HCT116 (cell line): ENCODE results near the gene ENTR1. TPM values are rescaled to one million over a fixed set of nuclear protein-coding genes. Genes with fewer than 3 reads are reported as not detected.

ENCODE experiments used
- ATAC-seq: fragments of 200-7000 bp; cut with Tn5 transposase; 2 replicates; pipeline ENCODE4 v1.9.1; 2020; ENCODE audit warnings: mild to moderate bottlenecking, moderate library complexity
- BruUV-seq: library from RNA; stranded (reverse); fragments of 400-500 nt; replicated peaks from 2 replicates; lab custom pipeline; 2021; lab: Mats Ljungman, UMichigan
- CTCF ChIA-PET: fragments of 300-600 bp; sonication (Branson Sonifier 250); formaldehyde crosslinking; loops from one replicate; lab custom pipeline; 2021; ENCODE audit warnings: antibody characterized with exemption; lab: Charles Lee
- POLR2A ChIA-PET: fragments of 300-600, 350-600 bp; sonication (Branson Sonifier 250); formaldehyde crosslinking; loops from one replicate; lab custom pipeline; 2021; ENCODE audit warnings: antibody characterized with exemption; lab: Charles Lee
- RAD21 ChIA-PET, 2 experiments: fragments of 300-600 bp; sonication (Branson Sonifier 250); formaldehyde crosslinking; loops; one replicate each; lab custom pipeline; 2023; ENCODE audit warnings: low total read pairs in 2 of 2; ENCODE audit not compliant: uncharacterized antibody in 2 of 2, unreplicated experiment in 2 of 2, low non-redundant PET in 1 of 2; lab: Charles Lee
- DNase-seq: peaks from one replicate; pipeline ENCODE4 v3.0.0-alpha.2; 2010; ENCODE audit warnings: low read depth, low spot score
- H2AFZ ChIP-seq: fragments of 200-600 bp; shearing (Covaris generic), sonication (generic); 2 replicates; pipeline ENCODE4 v1.6.1; 2017; ENCODE audit warnings: low read depth, mixed run types, mixed read lengths, antibody characterized with exemption, low read length; ENCODE audit not compliant: poor library complexity, severe bottlenecking
- H3K27ac ChIP-seq: 2 replicates; pipeline ENCODE4 v1.5.1; 2012; ENCODE audit warnings: low read depth, low read length
- H3K27me3 ChIP-seq: fragments of 200-600 bp; sonication (generic); 2 replicates; pipeline ENCODE4 v1.6.1; 2016; ENCODE audit warnings: mixed run types, low read length, mixed read lengths; ENCODE audit not compliant: insufficient read depth
- H3K36me3 ChIP-seq, 2 experiments: fragments of 200-500 bp in 1 of 2; fragments of 200-600 bp in 1 of 2; sonication (Bioruptor generic) in 1 of 2; sonication (generic) in 1 of 2; 2 replicates each; pipeline versions ENCODE4 v1.5.1 to v1.6.1; 2014 to 2016; ENCODE audit warnings: low read length in 2 of 2, inconsistent platforms in 1 of 2, mixed read lengths in 1 of 2, mixed run types in 1 of 2; ENCODE audit not compliant: insufficient read depth in 2 of 2, control insufficient read depth in 1 of 2
- H3K4me1 ChIP-seq, 2 experiments: fragments of 200-600 bp in 1 of 2; sonication (generic) in 1 of 2; 2 replicates each; pipeline versions ENCODE4 v1.5.1 to v1.6.1; 2012 to 2017; ENCODE audit warnings: low read length in 2 of 2, inconsistent platforms in 1 of 2, mild to moderate bottlenecking in 1 of 2, mixed read lengths in 1 of 2, mixed run types in 1 of 2, moderate library complexity in 1 of 2; ENCODE audit not compliant: insufficient read depth in 2 of 2, control insufficient read depth in 1 of 2
- H3K4me2 ChIP-seq: fragments of 200-600 bp; sonication (generic); 2 replicates; pipeline ENCODE4 v1.6.1; 2017; ENCODE audit warnings: mixed run types, low read length, mixed read lengths
- H3K4me3 ChIP-seq, 2 experiments: fragments of 200-600 bp in 1 of 2; sonication (generic) in 1 of 2; replicated peaks in 1 of 2; 2 replicates each; pipeline ENCODE4 v1.5.1; 2011 to 2016; ENCODE audit warnings: low read length in 2 of 2, control low read depth in 1 of 2, low read depth in 1 of 2, mild to moderate bottlenecking in 1 of 2, mixed read lengths in 1 of 2, mixed run types in 1 of 2
- H3K79me2 ChIP-seq: fragments of 200-600 bp; sonication (generic); 2 replicates; pipeline ENCODE4 v1.6.1; 2017; ENCODE audit warnings: mild to moderate bottlenecking, mixed run types, low read length, moderate library complexity, mixed read lengths; ENCODE audit not compliant: insufficient read depth
- H3K9ac ChIP-seq: fragments of 200-600 bp; sonication (generic); 2 replicates; pipeline ENCODE4 v1.6.1; 2016; ENCODE audit warnings: low read length, mixed read lengths
- H3K9me2 ChIP-seq: fragments of 200-600 bp; sonication (generic), shearing (Covaris generic); 2 replicates; pipeline ENCODE4 v1.6.1; 2017; ENCODE audit warnings: mixed run types, mild to moderate bottlenecking, moderate library complexity; ENCODE audit not compliant: insufficient read depth
- H3K9me3 ChIP-seq, 2 experiments: fragments of 200-500 bp in 1 of 2; fragments of 200-600 bp in 1 of 2; sonication (Bioruptor generic) in 1 of 2; sonication (generic) in 1 of 2; 2 replicates each; pipeline ENCODE4 v1.6.1; 2014 to 2017; ENCODE audit warnings: low read length in 2 of 2, mixed read lengths in 2 of 2, inconsistent platforms in 1 of 2, low read depth in 1 of 2, mild to moderate bottlenecking in 1 of 2, mixed run types in 1 of 2, moderate library complexity in 1 of 2; ENCODE audit not compliant: control insufficient read depth in 1 of 2, insufficient read depth in 1 of 2
- H4K20me1 ChIP-seq: fragments of 200-600 bp; sonication (generic), shearing (Covaris generic); 2 replicates; pipeline ENCODE4 v1.6.1; 2017; ENCODE audit warnings: mixed run types, mild to moderate bottlenecking, moderate library complexity; ENCODE audit not compliant: insufficient read depth
- YY1 ChIP-seq: IDR thresholded peaks from 2 replicates; pipeline ENCODE4 v1.6.1; 2011; ENCODE audit warnings: low read length, low read depth, moderate library complexity, mild to moderate bottlenecking; ENCODE audit not compliant: insufficient replicate concordance; ENCODE audit errors: extremely low read depth
- ZBTB33 ChIP-seq: IDR thresholded peaks from 2 replicates; pipeline ENCODE4 v1.6.1; 2011; ENCODE audit warnings: mild to moderate bottlenecking, low read length, moderate library complexity; ENCODE audit not compliant: insufficient replicate concordance; ENCODE audit errors: extremely low read depth
- ZFX ChIP-seq: fragments of 450-650 bp; IDR thresholded peaks from 2 replicates; pipeline ENCODE4 v1.6.1; 2017
- intact Hi-C: fragments of 100-400 bp; cut with micrococcal nuclease; formaldehyde crosslinking; loops from 2 replicates; pipeline ENCODE4 v1.10.0; 2022
- total RNA-seq: library from RNA; stranded (reverse); gene quantifications from one replicate; pipeline ENCODE4 v1.2.1, GENCODE V29; 2021; ENCODE audit not compliant: unreplicated experiment

ENTR1 gene
- total RNA-seq, 1 experiment from 2014 or later, result 119 TPM

- peak; percentile 44 for TF ChIP-seq YY1
Observed at GRCh38 chr9:136400038-136400834, 10.2 kb downstream of the ENTR1 start, which contains the start of gene SNAPC4 (continued).

GRCh38 chr9:136399176-136400037 is 11.0 kb downstream of the ENTR1 start:
- no peaks in the 10 kb centered on the region for H3K9me2 ChIP-seq
- TF ChIP-seq ZFX, result peak; percentile 66; the same call in 1 of the 2 replicates
- TF ChIP-seq ZBTB33, result no peak
- peak; percentile 26 for ATAC-seq
- no TSS peak for BruUV-seq
- H3K9ac ChIP-seq, result peak overlapping the region; percentile 84
- RAD21 ChIA-PET, result no interaction called here
- no peak overlapping the region for H2AFZ ChIP-seq
- peak overlapping the region; percentile 92 for H3K27ac ChIP-seq
- H4K20me1 ChIP-seq, result no peaks in the 10 kb centered on the region
- peaks cover 49% of the 10 kb centered on the region for H3K79me2 ChIP-seq
- no peak for DNase-seq
- H3K4me2 ChIP-seq, result peak overlapping the region; percentile 89
- POLR2A ChIA-PET, result no interaction called here
- peaks cover 7 to 16% of the 10 kb centered on the region in 2 experiments for H3K4me1 ChIP-seq
- no peaks in the 10 kb centered on the region for H3K27me3 ChIP-seq
- no peaks in the 10 kb centered on the region for H3K9me3 ChIP-seq
- intact Hi-C loops, result loop anchor here (1.0 to 2.0 kb wide), 3 partner anchors 53 to 87 kb away; no protein-coding TSS in a partner anchor
- peak overlapping the region; percentile 82 to 93 for H3K4me3 ChIP-seq
- peaks cover 40 to 48% of the 10 kb centered on the region in 2 experiments; a peak in 3 of 4 replicates for H3K36me3 ChIP-seq
- CTCF ChIA-PET, result no interaction called here
